Midbrain (tissue), 1 donor: ENCODE results near the gene ERRFI1.
"Not testable (repeated sequence)": the region's sequence is repeated elsewhere in the genome, so short reads cannot be mapped to it uniquely, and the experiment has no call there.

Experiments
- DNase-seq: peaks from one replicate; lab custom pipeline; 2025; lab: John Stamatoyannopoulos, UW

Gene ERRFI1

DNA sequence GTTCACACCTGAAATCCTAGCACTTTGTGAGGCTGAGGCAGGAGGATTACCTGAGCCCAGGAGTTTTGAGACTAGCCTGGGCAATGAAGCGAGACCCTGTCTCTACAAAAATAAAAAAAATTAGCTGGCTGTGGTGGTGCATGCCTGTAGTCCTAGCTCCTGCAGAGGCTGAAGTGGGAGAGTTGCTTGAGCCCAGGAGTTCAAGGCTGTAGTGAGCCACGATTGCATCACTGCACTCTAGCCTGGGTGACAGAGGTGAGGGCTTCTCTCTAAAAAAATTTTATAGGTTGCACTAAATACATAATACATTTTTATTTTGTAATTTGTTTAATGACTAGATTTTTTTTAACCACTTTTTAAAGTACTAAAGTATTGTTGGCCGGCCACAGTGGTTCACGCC lies 58.5 kb downstream of the ERRFI1 start:
- DNase-seq = no peak

- no peak for DNase-seq
These were observed 58.9 kb downstream of the ERRFI1 start for GRCh38 chr1:7967196-7967595.

DNA sequence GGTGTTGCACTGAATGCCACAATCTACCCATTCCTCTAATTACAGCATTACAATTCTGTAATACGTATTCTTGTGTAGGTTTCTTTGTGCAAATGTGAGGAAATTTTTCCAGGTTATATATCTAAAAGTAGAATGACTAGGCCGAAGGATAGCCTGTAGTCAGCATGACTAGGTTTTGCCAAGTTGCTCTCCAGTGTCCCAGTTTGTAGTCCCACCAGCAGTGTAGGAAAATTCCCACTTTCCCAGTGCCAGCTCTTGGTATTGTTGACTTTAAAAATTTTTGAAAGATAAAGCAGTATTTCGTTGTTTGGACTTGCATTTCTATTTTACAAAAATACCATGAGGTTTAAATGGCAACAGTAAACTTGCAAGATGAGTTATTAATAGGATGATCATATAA lies 61.6 kb downstream of the ERRFI1 start:
- DNase-seq = no peak

DNA sequence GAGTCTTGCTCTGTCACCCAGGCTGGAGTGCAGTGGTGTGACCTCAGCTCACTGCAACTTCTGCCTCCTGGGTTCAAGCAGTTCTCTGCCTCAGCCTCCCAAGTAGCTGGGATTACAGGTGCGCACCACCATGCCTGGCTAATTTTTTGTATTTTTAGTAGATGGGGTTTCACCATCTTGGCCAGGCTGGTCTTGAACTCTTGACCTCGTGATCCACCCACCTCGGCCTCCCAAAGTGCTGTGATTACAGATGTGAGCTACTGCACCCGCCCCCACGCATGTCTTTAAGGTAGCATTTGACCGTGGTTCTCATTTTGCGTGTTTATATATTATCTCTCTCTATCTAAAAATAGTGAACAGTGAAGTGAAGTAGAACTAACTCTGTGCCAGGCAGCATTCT lies 62.3 kb downstream of the ERRFI1 start:
- DNase-seq = not testable (repeated sequence)

DNA sequence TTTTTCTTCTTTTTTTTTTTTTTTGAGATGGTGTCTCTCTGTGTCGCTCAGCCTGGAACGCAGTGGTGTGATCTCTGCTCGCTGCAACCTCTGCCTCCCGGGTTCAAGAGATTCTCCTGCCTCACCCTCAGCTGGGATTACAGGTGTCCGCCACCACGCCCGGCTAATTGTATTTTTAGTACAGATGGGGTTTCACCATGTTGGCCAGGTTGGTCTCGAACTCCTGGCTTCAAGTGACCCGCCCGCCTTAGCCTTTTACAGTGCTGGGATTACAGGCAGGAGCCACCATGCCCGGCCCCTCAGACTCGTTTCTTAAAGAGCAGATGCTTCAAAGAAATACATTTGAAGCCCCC lies 62.8 kb downstream of the ERRFI1 start:
- not testable (repeated sequence) for DNase-seq

DNA sequence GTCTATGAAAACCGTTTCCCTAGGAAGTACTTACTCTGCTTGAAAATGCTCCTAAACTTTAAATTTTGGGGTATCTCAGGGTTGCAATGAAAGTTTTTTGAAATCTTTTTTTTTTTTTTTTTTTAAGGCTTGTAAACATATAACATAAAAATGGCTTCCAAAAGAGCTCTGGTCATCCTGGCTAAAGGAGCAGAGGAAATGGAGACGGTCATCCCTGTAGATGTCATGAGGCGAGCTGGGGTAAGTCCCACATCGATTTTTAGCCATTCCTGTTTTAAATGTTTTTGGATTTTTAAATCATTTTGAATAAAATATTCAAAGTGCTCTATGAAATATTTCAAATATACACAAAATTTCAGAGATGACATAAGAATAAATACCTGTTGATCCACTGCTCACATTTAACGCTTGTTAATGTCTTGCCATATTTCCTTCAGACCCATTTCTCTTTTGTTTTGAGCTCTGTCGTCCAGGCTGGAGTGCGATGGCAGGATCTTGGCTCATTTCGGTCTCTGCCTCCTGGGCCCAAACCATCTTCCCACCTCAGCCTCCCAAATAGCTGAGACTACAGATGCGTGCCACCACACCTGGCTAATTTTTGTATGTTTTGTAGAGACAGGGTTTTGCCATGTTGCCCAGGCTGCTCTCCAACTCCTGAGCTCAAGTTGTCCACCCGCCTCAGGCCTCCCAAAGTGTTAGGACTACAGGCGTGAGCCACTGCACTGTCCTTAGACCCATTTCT lies 63.3 kb downstream of the ERRFI1 start:
- DNase-seq = no peak

GRCh38 chr1:7962014-7962335 lies 64.1 kb downstream of the ERRFI1 start:
- DNase-seq = no peak
